DND-41 (cell line): Measurements from ENCODE around the gene AMN1.

ENCODE experiments used
- EZH2 ChIP-seq: IDR thresholded peaks from 3 replicates; pipeline ENCODE4 v1.6.1; 2012; ENCODE audit warnings: borderline replicate concordance, low read depth, mild to moderate bottlenecking, moderate library complexity, low read length, inconsistent platforms; ENCODE audit not compliant: severe bottlenecking
- TF ChIP-seq, protein P1 (sequence below): IDR thresholded peaks from 2 replicates; pipeline ENCODE4 v1.5.1; 2012; ENCODE audit warnings: borderline replicate concordance, low read length, moderate library complexity, mild to moderate bottlenecking; ENCODE audit not compliant: poor library complexity, severe bottlenecking; ENCODE audit errors: extremely low read depth

DNA sequence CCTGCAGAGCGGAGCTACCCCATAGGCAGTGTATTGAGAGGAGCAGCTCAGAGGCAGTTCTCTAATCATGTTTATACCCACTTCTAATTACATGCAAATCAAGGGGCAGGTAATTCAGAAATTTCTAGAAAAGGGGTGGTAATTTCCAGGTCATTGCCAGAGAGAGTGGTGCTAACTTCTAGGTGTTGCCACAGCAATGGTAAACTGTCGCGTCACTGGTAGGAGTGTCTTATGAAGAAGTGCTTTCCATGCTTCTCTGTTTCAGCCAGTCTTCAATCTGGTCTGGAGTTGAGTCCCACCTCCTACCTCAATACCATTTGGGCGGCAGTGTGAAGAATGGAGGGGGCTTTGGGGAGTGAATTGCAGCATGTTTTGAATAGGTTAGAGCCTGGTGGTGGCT, 8.5 kb upstream of the AMN1 start:
- TF ChIP-seq, protein P1, sequence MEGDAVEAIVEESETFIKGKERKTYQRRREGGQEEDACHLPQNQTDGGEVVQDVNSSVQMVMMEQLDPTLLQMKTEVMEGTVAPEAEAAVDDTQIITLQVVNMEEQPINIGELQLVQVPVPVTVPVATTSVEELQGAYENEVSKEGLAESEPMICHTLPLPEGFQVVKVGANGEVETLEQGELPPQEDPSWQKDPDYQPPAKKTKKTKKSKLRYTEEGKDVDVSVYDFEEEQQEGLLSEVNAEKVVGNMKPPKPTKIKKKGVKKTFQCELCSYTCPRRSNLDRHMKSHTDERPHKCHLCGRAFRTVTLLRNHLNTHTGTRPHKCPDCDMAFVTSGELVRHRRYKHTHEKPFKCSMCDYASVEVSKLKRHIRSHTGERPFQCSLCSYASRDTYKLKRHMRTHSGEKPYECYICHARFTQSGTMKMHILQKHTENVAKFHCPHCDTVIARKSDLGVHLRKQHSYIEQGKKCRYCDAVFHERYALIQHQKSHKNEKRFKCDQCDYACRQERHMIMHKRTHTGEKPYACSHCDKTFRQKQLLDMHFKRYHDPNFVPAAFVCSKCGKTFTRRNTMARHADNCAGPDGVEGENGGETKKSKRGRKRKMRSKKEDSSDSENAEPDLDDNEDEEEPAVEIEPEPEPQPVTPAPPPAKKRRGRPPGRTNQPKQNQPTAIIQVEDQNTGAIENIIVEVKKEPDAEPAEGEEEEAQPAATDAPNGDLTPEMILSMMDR = no peak
- no peak for TF ChIP-seq EZH2
